Measurements from ENCODE around the gene ESRRG.
"Not testable (repeated sequence)": the region's sequence is repeated elsewhere in the genome, so short reads cannot be mapped to it uniquely, and the experiment has no call there.

The ESRRG gene

GRCh38 chr1:216553766-216554165 lies 169.5 kb downstream of the ESRRG start:
- no peaks in the 10 kb centered on the region for H3K9me3 ChIP-seq (ENCODE audit: insufficient read depth, low read depth, low read length)
- H3K27me3 ChIP-seq (ENCODE audit: insufficient read depth, low read length): no peaks in the 10 kb centered on the region
- H3K27ac ChIP-seq (ENCODE audit: low read length): no peak overlapping the region
- H3K4me3 ChIP-seq (ENCODE audit: low read length): no peak overlapping the region
- no peaks in the 10 kb centered on the region for H3K36me3 ChIP-seq (ENCODE audit: insufficient read depth, low read depth, low read length)
- no peak overlapping the region for H3K9ac ChIP-seq (ENCODE audit: low read depth, low read length)
- peaks cover 5% of the 10 kb centered on the region; the same call in 1 of the 2 replicates for H3K4me1 ChIP-seq (ENCODE audit: insufficient read depth, low read length)

GRCh38 chr1:216553040-216553439 lies 170.2 kb downstream of the ESRRG start:
- no peaks in the 10 kb centered on the region for H3K9me3 ChIP-seq (ENCODE audit: insufficient read depth, low read depth, low read length)
- peaks cover 5% of the 10 kb centered on the region; the same call in 1 of the 2 replicates for H3K4me1 ChIP-seq (ENCODE audit: insufficient read depth, low read length)
- no peaks in the 10 kb centered on the region for H3K27me3 ChIP-seq (ENCODE audit: insufficient read depth, low read length)
- H3K9ac ChIP-seq (ENCODE audit: low read depth, low read length): no peak overlapping the region
- no peak overlapping the region for H3K4me3 ChIP-seq (ENCODE audit: low read length)
- no peaks in the 10 kb centered on the region for H3K36me3 ChIP-seq (ENCODE audit: insufficient read depth, low read depth, low read length)
- no peak overlapping the region for H3K27ac ChIP-seq (ENCODE audit: low read length)

GRCh38 chr1:216549796-216550195 lies 173.4 kb downstream of the ESRRG start:
- no peak overlapping the region for H3K4me3 ChIP-seq (ENCODE audit: low read length)
- no peaks in the 10 kb centered on the region for H3K27me3 ChIP-seq (ENCODE audit: insufficient read depth, low read length)
- H3K4me1 ChIP-seq (ENCODE audit: insufficient read depth, low read length): peaks cover 5% of the 10 kb centered on the region; the same call in 1 of the 2 replicates
- no peak overlapping the region for H3K27ac ChIP-seq (ENCODE audit: low read length)
- H3K9ac ChIP-seq (ENCODE audit: low read depth, low read length): no peak overlapping the region
- no peaks in the 10 kb centered on the region for H3K36me3 ChIP-seq (ENCODE audit: insufficient read depth, low read depth, low read length)
- H3K9me3 ChIP-seq (ENCODE audit: insufficient read depth, low read depth, low read length): no peaks in the 10 kb centered on the region

GRCh38 chr1:216542741-216543140 lies 180.5 kb downstream of the ESRRG start:
- H3K36me3 ChIP-seq (ENCODE audit: insufficient read depth, low read depth, low read length): no peaks in the 10 kb centered on the region
- H3K9me3 ChIP-seq (ENCODE audit: insufficient read depth, low read depth, low read length): no peaks in the 10 kb centered on the region
- no peak overlapping the region for H3K9ac ChIP-seq (ENCODE audit: low read depth, low read length)
- no peak overlapping the region for H3K4me3 ChIP-seq (ENCODE audit: low read length)
- no peaks in the 10 kb centered on the region for H3K4me1 ChIP-seq (ENCODE audit: insufficient read depth, low read length)
- H3K27ac ChIP-seq (ENCODE audit: low read length): no peak overlapping the region
- H3K27me3 ChIP-seq (ENCODE audit: insufficient read depth, low read length): no peaks in the 10 kb centered on the region

GRCh38 chr1:216542263-216542662 lies 181.0 kb downstream of the ESRRG start:
- no peak overlapping the region for H3K4me3 ChIP-seq (ENCODE audit: low read length)
- no peaks in the 10 kb centered on the region for H3K4me1 ChIP-seq (ENCODE audit: insufficient read depth, low read length)
- H3K9me3 ChIP-seq (ENCODE audit: insufficient read depth, low read depth, low read length): no peaks in the 10 kb centered on the region
- H3K27ac ChIP-seq (ENCODE audit: low read length): no peak overlapping the region
- no peaks in the 10 kb centered on the region for H3K27me3 ChIP-seq (ENCODE audit: insufficient read depth, low read length)
- no peaks in the 10 kb centered on the region for H3K36me3 ChIP-seq (ENCODE audit: insufficient read depth, low read depth, low read length)
- H3K9ac ChIP-seq (ENCODE audit: low read depth, low read length): no peak overlapping the region

GRCh38 chr1:216535751-216536150 lies 187.5 kb downstream of the ESRRG start:
- peaks cover 6% of the 10 kb centered on the region; the same call in 1 of the 2 replicates for H3K4me1 ChIP-seq (ENCODE audit: insufficient read depth, low read length)
- no peaks in the 10 kb centered on the region for H3K36me3 ChIP-seq (ENCODE audit: insufficient read depth, low read depth, low read length)
- H3K9me3 ChIP-seq (ENCODE audit: insufficient read depth, low read depth, low read length): no peaks in the 10 kb centered on the region
- H3K27me3 ChIP-seq (ENCODE audit: insufficient read depth, low read length): no peaks in the 10 kb centered on the region
- no peak overlapping the region for H3K27ac ChIP-seq (ENCODE audit: low read length)
- no peak overlapping the region for H3K4me3 ChIP-seq (ENCODE audit: low read length)
- no peak overlapping the region for H3K9ac ChIP-seq (ENCODE audit: low read depth, low read length)

- H3K36me3 ChIP-seq (ENCODE audit: insufficient read depth, low read depth, low read length): no peaks in the 10 kb centered on the region
- no peak overlapping the region for H3K4me3 ChIP-seq (ENCODE audit: low read length)
- no peak overlapping the region for H3K27ac ChIP-seq (ENCODE audit: low read length)
- H3K4me1 ChIP-seq (ENCODE audit: insufficient read depth, low read length): peaks cover 6% of the 10 kb centered on the region; the same call in 1 of the 2 replicates
- no peak overlapping the region for H3K9ac ChIP-seq (ENCODE audit: low read depth, low read length)
- H3K9me3 ChIP-seq (ENCODE audit: insufficient read depth, low read depth, low read length): no peaks in the 10 kb centered on the region
- H3K27me3 ChIP-seq (ENCODE audit: insufficient read depth, low read length): no peaks in the 10 kb centered on the region
Measured at GRCh38 chr1:216535059-216535458, 188.2 kb downstream of the ESRRG start.

- peaks cover 10% of the 10 kb centered on the region; the same call in 1 of the 2 replicates for H3K4me1 ChIP-seq (ENCODE audit: insufficient read depth, low read length)
- H3K4me3 ChIP-seq (ENCODE audit: low read length): no peak overlapping the region
- no peaks in the 10 kb centered on the region for H3K9me3 ChIP-seq (ENCODE audit: insufficient read depth, low read depth, low read length)
- no peaks in the 10 kb centered on the region for H3K27me3 ChIP-seq (ENCODE audit: insufficient read depth, low read length)
- no peak overlapping the region for H3K27ac ChIP-seq (ENCODE audit: low read length)
- no peaks in the 10 kb centered on the region for H3K36me3 ChIP-seq (ENCODE audit: insufficient read depth, low read depth, low read length)
- H3K9ac ChIP-seq (ENCODE audit: low read depth, low read length): no peak overlapping the region
Measured at GRCh38 chr1:216533776-216534175, 189.5 kb downstream of the ESRRG start.

GRCh38 chr1:216532251-216532798 lies 190.9 kb downstream of the ESRRG start:
- Histone ChIP-seq H3K4me3 (ENCODE audit: low read length) (no peak overlapping the region), H3K27ac (ENCODE audit: low read length) (no peak overlapping the region), H3K27me3 (ENCODE audit: insufficient read depth, low read length) (no peaks in the 10 kb centered on the region), H3K9me3 (ENCODE audit: insufficient read depth, low read depth, low read length) (no peaks in the 10 kb centered on the region), H3K4me1 (ENCODE audit: insufficient read depth, low read length) (peaks cover 10% of the 10 kb centered on the region; the same call in 1 of the 2 replicates), H3K9ac (ENCODE audit: low read depth, low read length) (no peak overlapping the region), H3K36me3 (ENCODE audit: insufficient read depth, low read depth, low read length) (no peaks in the 10 kb centered on the region)

- no peaks in the 10 kb centered on the region for H3K36me3 ChIP-seq (ENCODE audit: insufficient read depth, low read depth, low read length)
- peaks cover 10% of the 10 kb centered on the region; the same call in 1 of the 2 replicates for H3K4me1 ChIP-seq (ENCODE audit: insufficient read depth, low read length)
- no peak overlapping the region for H3K9ac ChIP-seq (ENCODE audit: low read depth, low read length)
- H3K9me3 ChIP-seq (ENCODE audit: insufficient read depth, low read depth, low read length): no peaks in the 10 kb centered on the region
- H3K4me3 ChIP-seq (ENCODE audit: low read length): no peak overlapping the region
- no peaks in the 10 kb centered on the region for H3K27me3 ChIP-seq (ENCODE audit: insufficient read depth, low read length)
- no peak overlapping the region for H3K27ac ChIP-seq (ENCODE audit: low read length)
Measured at GRCh38 chr1:216531263-216532239, 191.7 kb downstream of the ESRRG start.

- not testable (repeated sequence) for H3K4me1 ChIP-seq (ENCODE audit: insufficient read depth, low read length); H3K4me3 ChIP-seq (ENCODE audit: low read length); H3K9me3 ChIP-seq (ENCODE audit: insufficient read depth, low read depth, low read length); H3K36me3 ChIP-seq (ENCODE audit: insufficient read depth, low read depth, low read length); H3K27ac ChIP-seq (ENCODE audit: low read length); H3K9ac ChIP-seq (ENCODE audit: low read depth, low read length); H3K27me3 ChIP-seq (ENCODE audit: insufficient read depth, low read length)
Measured at GRCh38 chr1:216529851-216530250, 193.4 kb downstream of the ESRRG start.

GRCh38 chr1:216528816-216529215 lies 194.4 kb downstream of the ESRRG start:
- no peaks in the 10 kb centered on the region for H3K9me3 ChIP-seq (ENCODE audit: insufficient read depth, low read depth, low read length)
- no peaks in the 10 kb centered on the region for H3K27me3 ChIP-seq (ENCODE audit: insufficient read depth, low read length)
- H3K9ac ChIP-seq (ENCODE audit: low read depth, low read length): no peak overlapping the region
- H3K4me3 ChIP-seq (ENCODE audit: low read length): no peak overlapping the region
- H3K36me3 ChIP-seq (ENCODE audit: insufficient read depth, low read depth, low read length): no peaks in the 10 kb centered on the region
- H3K27ac ChIP-seq (ENCODE audit: low read length): no peak overlapping the region
- H3K4me1 ChIP-seq (ENCODE audit: insufficient read depth, low read length): peaks cover 10% of the 10 kb centered on the region; the same call in 1 of the 2 replicates

Data from iPS-20b (cell line).